Measurements from ENCODE around the gene HRG. TPM values are rescaled to one million over a fixed set of nuclear protein-coding genes. Genes with fewer than 3 reads are reported as not detected.

HRG gene
- total RNA-seq, 1 experiment from 2014 or later = not detected

GRCh38 chr3:186646841-186647240 is 19.0 kb upstream of the HRG start:
- H3K18ac ChIP-seq (ENCODE audit: insufficient read length, low read depth, low read length) = no peak overlapping the region
- H3K4me2 ChIP-seq (ENCODE audit: insufficient read depth, insufficient read length, low read length) = no peak overlapping the region
- no peak overlapping the region for H3K4ac ChIP-seq (ENCODE audit: low read depth, low read length)
- no peak overlapping the region for H4K91ac ChIP-seq (ENCODE audit: insufficient read length, low read depth, low read length)
- no peak overlapping the region for H4K8ac ChIP-seq (replicated peaks; ENCODE audit: insufficient read length, low read depth, low read length)
- H2BK12ac ChIP-seq (ENCODE audit: insufficient read length, low read depth, low read length) = no peak overlapping the region
- H3K9me3 ChIP-seq (ENCODE audit: control insufficient read depth, low read depth, low read length) = no peaks in the 10 kb centered on the region
- Mint-ChIP-seq H3K27ac (no peak overlapping the region), H3K9me3 (no peaks in the 10 kb centered on the region; a peak in 1 of 5 replicates), H3K4me1 (peaks cover 10 to 11% of the 10 kb centered on the region in 2 experiments), H3K4me3 (no peak overlapping the region), H3K27me3 (ENCODE audit: low read depth) (peaks cover 2% of the 10 kb centered on the region), H3K36me3 (ENCODE audit: insufficient read depth in 1 of 3, low read depth in 3 of 3) (no peaks in the 10 kb centered on the region)
- no peaks in the 10 kb centered on the region for H3K27me3 ChIP-seq (ENCODE audit: insufficient read depth, low read length)
- H3T11ph ChIP-seq (ENCODE audit: low read length) = no peak overlapping the region
- no peaks in the 10 kb centered on the region for H3K79me1 ChIP-seq (ENCODE audit: insufficient read depth, low read depth, low read length, poor library complexity, severe bottlenecking)
- no peaks in the 10 kb centered on the region for H4K20me1 ChIP-seq (ENCODE audit: control insufficient read depth, insufficient read depth, insufficient read length)
- no peak overlapping the region for H2AFZ ChIP-seq (ENCODE audit: low read length)
- DNase-seq = no peak
- no peaks in the 10 kb centered on the region for H3K23me2 ChIP-seq (ENCODE audit: insufficient read length, low read depth, low read length, poor library complexity, severe bottlenecking)
- no peak overlapping the region for H2AK5ac ChIP-seq (ENCODE audit: insufficient read length, low read length)
- no peak overlapping the region for H3K27ac ChIP-seq (ENCODE audit: insufficient read length, low read depth, low read length)
- no peak for TF ChIP-seq CTCF (conservative IDR thresholded peaks at IDR 0.05)
- no CpG with 5 or more reads among the region's 1 CpG for WGBS (ENCODE audit: extremely low coverage, insufficient read length, low lambda C conversion rate)
- no peak overlapping the region for H3K23ac ChIP-seq (ENCODE audit: insufficient read length, low read depth, low read length)
- H2BK5ac ChIP-seq (ENCODE audit: insufficient read length, low read length) = no peak overlapping the region
- no peak overlapping the region for H2BK20ac ChIP-seq (ENCODE audit: low read depth, low read length, poor library complexity, severe bottlenecking)
- no peak overlapping the region for H3K56ac ChIP-seq (ENCODE audit: insufficient read length, low read depth, low read length)
- H2BK120ac ChIP-seq (ENCODE audit: low read depth, low read length, poor library complexity, severe bottlenecking) = no peak overlapping the region
- H2BK15ac ChIP-seq (ENCODE audit: low read depth, low read length) = no peak overlapping the region
- H3K79me2 ChIP-seq (ENCODE audit: insufficient read depth, low read length) = no peaks in the 10 kb centered on the region
- H4K5ac ChIP-seq (ENCODE audit: insufficient read length, low read depth, low read length) = no peak overlapping the region
- H3K9ac ChIP-seq (ENCODE audit: extremely low read depth, insufficient read length, low read length) = no peak overlapping the region
- peaks cover 7% of the 10 kb centered on the region; the same call in 1 of the 2 replicates for H3K4me1 ChIP-seq (ENCODE audit: insufficient read depth, low read length)
- H3K14ac ChIP-seq (ENCODE audit: insufficient read depth, low read length) = no peak overlapping the region

All from H9 (cell line).